GM12878 (cell line): ENCODE measurements around the gene TAPBPL. TPM values are rescaled to one million over a fixed set of nuclear protein-coding genes. Genes with fewer than 3 reads are reported as not detected.

Source experiments
- ATF7 ChIP-seq: fragments of 450-650 bp; IDR thresholded peaks from 2 replicates; pipeline ENCODE4 v1.6.1; 2016; ENCODE audit warnings: low read depth, mild to moderate bottlenecking
- KAT2A ChIP-seq: conservative IDR thresholded peaks from 2 replicates; pipeline ENCODE4 v1.6.1; 2011; ENCODE audit warnings: low read depth, low read length; ENCODE audit not compliant: control insufficient read depth
- ZNF24 ChIP-seq: fragments of 450-650 bp; IDR thresholded peaks from 2 replicates; pipeline ENCODE4 v1.6.1; 2017; ENCODE audit warnings: antibody characterized with exemption, mild to moderate bottlenecking
- ZNF622 ChIP-seq: fragments of 450-650 bp; IDR thresholded peaks from 2 replicates; pipeline ENCODE4 v1.6.1; 2017; ENCODE audit warnings: mild to moderate bottlenecking, inconsistent platforms
- ZZZ3 ChIP-seq: IDR thresholded peaks from 2 replicates; pipeline ENCODE4 v1.6.1; 2011; ENCODE audit warnings: low read depth; ENCODE audit not compliant: control insufficient read depth, insufficient read length
- polyA plus RNA-seq, 11 experiments: library from polyadenylated mRNA; depleted of rRNA in 4 of 11; unstranded in 6 of 11; stranded (reverse) in 5 of 11; fragments of >200 nt; fragmentation: Nextera tagmentation in 4 of 11; fragmentation: Illumina TruSeq in 1 of 11; extraction: Ambion mirVana in 4 of 11; extraction: Trizol in 1 of 11; gene quantifications; 1 replicate in 1 of 11; 2 replicates in 10 of 11; pipeline versions ENCODE4 v1.2.1 to v1.2.3, GENCODE V29; 2011 to 2016; ENCODE audit warnings: inconsistent platforms in 2 of 11, missing spikeins in 2 of 11, low read depth in 1 of 11
- total RNA-seq, 4 experiments: library from RNA; depleted of rRNA in 3 of 4; stranded (reverse); fragments of >200 nt in 3 of 4; fragmentation: Illumina TruSeq in 1 of 4; extraction: Trizol in 1 of 4; gene quantifications; 2 replicates each; pipeline versions ENCODE4 v1.2.1 to v1.2.3, GENCODE V29; 2013 to 2021
- TF ChIP-seq, protein P1 (sequence below): IDR thresholded peaks from 2 replicates; pipeline ENCODE4 v1.6.1; 2012; ENCODE audit warnings: low read depth, low read length, improper control_type of control experiment
- TF ChIP-seq, protein P2 (sequence below): fragments of 450-650 bp; IDR thresholded peaks from 2 replicates; pipeline ENCODE4 v1.6.1; 2017; ENCODE audit warnings: mild to moderate bottlenecking
- TF ChIP-seq, protein P3 (sequence below): fragments of 450-650 bp; IDR thresholded peaks from 2 replicates; pipeline ENCODE4 v1.6.1; 2016; ENCODE audit warnings: mild to moderate bottlenecking, moderate library complexity, borderline replicate concordance
- TF ChIP-seq, protein P4 (sequence below): fragments of 450-650 bp; IDR thresholded peaks from 2 replicates; pipeline ENCODE4 v1.6.1; 2016; ENCODE audit warnings: mild to moderate bottlenecking
- TF ChIP-seq, protein P5 (sequence below): IDR thresholded peaks from 2 replicates; pipeline ENCODE4 v1.6.1; 2011; ENCODE audit warnings: borderline replicate concordance, low read depth, mild to moderate bottlenecking, moderate library complexity, low read length; ENCODE audit not compliant: insufficient read depth, poor library complexity, severe bottlenecking
- TF ChIP-seq, protein P6 (sequence below): IDR thresholded peaks from 2 replicates; pipeline ENCODE4 v1.6.1; 2012; ENCODE audit warnings: mild to moderate bottlenecking, low read depth, low read length

Gene TAPBPL
- total and polyA plus RNA-seq, 10 of the 15 experiments (the other 5 are each of a cell fraction or from before 2014, with no cell fraction given) = 12.4 to 45.0 (median 29.9) TPM

DNA sequence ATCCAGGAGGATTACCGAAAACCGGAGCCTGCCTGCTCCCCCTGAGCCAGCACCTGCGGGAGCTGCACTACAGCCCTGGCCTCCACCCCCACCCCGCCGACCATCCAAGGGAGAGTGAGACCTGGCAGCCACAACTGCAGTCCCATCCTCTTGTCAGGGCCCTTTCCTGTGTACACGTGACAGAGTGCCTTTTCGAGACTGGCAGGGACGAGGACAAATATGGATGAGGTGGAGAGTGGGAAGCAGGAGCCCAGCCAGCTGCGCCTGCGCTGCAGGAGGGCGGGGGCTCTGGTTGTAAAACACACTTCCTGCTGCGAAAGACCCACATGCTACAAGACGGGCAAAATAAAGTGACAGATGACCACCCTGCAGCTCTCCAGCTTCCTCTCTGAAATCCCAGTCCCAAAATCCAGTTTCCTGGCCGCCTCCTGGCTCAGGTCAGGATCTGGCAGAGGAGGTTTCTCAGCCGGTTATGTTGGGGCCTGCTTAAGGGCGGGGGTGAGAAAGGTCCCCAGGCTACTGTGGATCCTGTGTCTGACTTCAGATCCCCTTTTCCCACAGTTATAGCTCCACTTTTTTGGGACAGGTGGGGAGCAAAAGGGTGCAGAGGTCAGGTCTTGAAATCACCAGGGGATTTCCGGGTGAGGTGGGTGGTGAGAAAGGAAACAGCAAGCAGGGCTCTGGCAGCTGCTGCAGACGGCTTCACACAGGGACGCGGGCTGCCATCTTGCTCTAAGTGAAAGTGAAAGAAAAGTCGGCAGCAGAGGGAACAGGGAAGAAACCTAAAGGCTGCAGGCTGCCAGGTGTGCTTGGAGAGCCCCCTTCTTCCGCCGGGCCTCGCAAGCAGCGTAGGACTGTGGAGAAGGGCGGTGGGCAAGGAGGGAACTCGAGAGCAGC lies at the start of gene TAPBPL (continued):
- TF ChIP-seq, protein P1, sequence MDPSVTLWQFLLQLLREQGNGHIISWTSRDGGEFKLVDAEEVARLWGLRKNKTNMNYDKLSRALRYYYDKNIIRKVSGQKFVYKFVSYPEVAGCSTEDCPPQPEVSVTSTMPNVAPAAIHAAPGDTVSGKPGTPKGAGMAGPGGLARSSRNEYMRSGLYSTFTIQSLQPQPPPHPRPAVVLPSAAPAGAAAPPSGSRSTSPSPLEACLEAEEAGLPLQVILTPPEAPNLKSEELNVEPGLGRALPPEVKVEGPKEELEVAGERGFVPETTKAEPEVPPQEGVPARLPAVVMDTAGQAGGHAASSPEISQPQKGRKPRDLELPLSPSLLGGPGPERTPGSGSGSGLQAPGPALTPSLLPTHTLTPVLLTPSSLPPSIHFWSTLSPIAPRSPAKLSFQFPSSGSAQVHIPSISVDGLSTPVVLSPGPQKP = no peak
- TF ChIP-seq KAT2A (no peak), ZNF622 (no peak), ZNF24 (no peak), ZZZ3 (no peak), ATF7 (peak; percentile 16; the same call in 1 of the 2 replicates)
- TF ChIP-seq, protein P2, sequence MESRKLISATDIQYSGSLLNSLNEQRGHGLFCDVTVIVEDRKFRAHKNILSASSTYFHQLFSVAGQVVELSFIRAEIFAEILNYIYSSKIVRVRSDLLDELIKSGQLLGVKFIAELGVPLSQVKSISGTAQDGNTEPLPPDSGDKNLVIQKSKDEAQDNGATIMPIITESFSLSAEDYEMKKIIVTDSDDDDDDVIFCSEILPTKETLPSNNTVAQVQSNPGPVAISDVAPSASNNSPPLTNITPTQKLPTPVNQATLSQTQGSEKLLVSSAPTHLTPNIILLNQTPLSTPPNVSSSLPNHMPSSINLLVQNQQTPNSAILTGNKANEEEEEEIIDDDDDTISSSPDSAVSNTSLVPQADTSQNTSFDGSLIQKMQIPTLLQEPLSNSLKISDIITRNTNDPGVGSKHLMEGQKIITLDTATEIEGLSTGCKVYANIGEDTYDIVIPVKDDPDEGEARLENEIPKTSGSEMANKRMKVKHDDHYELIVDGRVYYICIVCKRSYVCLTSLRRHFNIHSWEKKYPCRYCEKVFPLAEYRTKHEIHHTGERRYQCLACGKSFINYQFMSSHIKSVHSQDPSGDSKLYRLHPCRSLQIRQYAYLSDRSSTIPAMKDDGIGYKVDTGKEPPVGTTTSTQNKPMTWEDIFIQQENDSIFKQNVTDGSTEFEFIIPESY = no peak
- TF ChIP-seq, protein P3, sequence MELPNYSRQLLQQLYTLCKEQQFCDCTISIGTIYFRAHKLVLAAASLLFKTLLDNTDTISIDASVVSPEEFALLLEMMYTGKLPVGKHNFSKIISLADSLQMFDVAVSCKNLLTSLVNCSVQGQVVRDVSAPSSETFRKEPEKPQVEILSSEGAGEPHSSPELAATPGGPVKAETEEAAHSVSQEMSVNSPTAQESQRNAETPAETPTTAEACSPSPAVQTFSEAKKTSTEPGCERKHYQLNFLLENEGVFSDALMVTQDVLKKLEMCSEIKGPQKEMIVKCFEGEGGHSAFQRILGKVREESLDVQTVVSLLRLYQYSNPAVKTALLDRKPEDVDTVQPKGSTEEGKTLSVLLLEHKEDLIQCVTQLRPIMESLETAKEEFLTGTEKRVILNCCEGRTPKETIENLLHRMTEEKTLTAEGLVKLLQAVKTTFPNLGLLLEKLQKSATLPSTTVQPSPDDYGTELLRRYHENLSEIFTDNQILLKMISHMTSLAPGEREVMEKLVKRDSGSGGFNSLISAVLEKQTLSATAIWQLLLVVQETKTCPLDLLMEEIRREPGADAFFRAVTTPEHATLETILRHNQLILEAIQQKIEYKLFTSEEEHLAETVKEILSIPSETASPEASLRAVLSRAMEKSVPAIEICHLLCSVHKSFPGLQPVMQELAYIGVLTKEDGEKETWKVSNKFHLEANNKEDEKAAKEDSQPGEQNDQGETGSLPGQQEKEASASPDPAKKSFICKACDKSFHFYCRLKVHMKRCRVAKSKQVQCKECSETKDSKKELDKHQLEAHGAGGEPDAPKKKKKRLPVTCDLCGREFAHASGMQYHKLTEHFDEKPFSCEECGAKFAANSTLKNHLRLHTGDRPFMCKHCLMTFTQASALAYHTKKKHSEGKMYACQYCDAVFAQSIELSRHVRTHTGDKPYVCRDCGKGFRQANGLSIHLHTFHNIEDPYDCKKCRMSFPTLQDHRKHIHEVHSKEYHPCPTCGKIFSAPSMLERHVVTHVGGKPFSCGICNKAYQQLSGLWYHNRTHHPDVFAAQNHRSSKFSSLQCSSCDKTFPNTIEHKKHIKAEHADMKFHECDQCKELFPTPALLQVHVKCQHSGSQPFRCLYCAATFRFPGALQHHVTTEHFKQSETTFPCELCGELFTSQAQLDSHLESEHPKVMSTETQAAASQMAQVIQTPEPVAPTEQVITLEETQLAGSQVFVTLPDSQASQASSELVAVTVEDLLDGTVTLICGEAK = 0 out of 2 replicates have a peak, but pooled peaks have one; percentile 45
- TF ChIP-seq, protein P4, sequence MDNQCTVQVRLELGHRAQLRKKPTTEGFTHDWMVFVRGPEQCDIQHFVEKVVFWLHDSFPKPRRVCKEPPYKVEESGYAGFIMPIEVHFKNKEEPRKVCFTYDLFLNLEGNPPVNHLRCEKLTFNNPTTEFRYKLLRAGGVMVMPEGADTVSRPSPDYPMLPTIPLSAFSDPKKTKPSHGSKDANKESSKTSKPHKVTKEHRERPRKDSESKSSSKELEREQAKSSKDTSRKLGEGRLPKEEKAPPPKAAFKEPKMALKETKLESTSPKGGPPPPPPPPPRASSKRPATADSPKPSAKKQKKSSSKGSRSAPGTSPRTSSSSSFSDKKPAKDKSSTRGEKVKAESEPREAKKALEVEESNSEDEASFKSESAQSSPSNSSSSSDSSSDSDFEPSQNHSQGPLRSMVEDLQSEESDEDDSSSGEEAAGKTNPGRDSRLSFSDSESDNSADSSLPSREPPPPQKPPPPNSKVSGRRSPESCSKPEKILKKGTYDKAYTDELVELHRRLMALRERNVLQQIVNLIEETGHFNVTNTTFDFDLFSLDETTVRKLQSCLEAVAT = no peak
- TF ChIP-seq, protein P5, sequence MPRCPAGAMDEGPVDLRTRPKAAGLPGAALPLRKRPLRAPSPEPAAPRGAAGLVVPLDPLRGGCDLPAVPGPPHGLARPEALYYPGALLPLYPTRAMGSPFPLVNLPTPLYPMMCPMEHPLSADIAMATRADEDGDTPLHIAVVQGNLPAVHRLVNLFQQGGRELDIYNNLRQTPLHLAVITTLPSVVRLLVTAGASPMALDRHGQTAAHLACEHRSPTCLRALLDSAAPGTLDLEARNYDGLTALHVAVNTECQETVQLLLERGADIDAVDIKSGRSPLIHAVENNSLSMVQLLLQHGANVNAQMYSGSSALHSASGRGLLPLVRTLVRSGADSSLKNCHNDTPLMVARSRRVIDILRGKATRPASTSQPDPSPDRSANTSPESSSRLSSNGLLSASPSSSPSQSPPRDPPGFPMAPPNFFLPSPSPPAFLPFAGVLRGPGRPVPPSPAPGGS = peak; percentile 68
- TF ChIP-seq, protein P6, sequence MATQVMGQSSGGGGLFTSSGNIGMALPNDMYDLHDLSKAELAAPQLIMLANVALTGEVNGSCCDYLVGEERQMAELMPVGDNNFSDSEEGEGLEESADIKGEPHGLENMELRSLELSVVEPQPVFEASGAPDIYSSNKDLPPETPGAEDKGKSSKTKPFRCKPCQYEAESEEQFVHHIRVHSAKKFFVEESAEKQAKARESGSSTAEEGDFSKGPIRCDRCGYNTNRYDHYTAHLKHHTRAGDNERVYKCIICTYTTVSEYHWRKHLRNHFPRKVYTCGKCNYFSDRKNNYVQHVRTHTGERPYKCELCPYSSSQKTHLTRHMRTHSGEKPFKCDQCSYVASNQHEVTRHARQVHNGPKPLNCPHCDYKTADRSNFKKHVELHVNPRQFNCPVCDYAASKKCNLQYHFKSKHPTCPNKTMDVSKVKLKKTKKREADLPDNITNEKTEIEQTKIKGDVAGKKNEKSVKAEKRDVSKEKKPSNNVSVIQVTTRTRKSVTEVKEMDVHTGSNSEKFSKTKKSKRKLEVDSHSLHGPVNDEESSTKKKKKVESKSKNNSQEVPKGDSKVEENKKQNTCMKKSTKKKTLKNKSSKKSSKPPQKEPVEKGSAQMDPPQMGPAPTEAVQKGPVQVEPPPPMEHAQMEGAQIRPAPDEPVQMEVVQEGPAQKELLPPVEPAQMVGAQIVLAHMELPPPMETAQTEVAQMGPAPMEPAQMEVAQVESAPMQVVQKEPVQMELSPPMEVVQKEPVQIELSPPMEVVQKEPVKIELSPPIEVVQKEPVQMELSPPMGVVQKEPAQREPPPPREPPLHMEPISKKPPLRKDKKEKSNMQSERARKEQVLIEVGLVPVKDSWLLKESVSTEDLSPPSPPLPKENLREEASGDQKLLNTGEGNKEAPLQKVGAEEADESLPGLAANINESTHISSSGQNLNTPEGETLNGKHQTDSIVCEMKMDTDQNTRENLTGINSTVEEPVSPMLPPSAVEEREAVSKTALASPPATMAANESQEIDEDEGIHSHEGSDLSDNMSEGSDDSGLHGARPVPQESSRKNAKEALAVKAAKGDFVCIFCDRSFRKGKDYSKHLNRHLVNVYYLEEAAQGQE = no peak
